PC-9 (cell line): Measurements from ENCODE around the gene SLC44A1. TPM values are rescaled to one million over a fixed set of nuclear protein-coding genes. Genes with fewer than 3 reads are reported as not detected.

Source experiments
- BruUV-seq: library from RNA; stranded (reverse); fragments of 400-500 nt; replicated peaks from 2 replicates; lab custom pipeline; 2021; lab: Mats Ljungman, UMichigan
- CTCF ChIA-PET: fragments of 300-600 bp; sonication (Branson Sonifier 250); formaldehyde crosslinking; loops from one replicate; lab custom pipeline; 2022; ENCODE audit warnings: antibody characterized with exemption; lab: Charles Lee
- POLR2A ChIA-PET: fragments of 300-600 bp; sonication (Branson Sonifier 250); formaldehyde crosslinking; loops from one replicate; lab custom pipeline; 2022; ENCODE audit warnings: antibody characterized with exemption; ENCODE audit not compliant: unreplicated experiment; lab: Charles Lee
- DNase-seq, 2 experiments: peaks; one replicate each; pipeline versions ENCODE4 v3.0.0 to v3.0.0-alpha.2; 2015 to 2022; ENCODE audit warnings: mixed read lengths in 1 of 2
- H2AFZ ChIP-seq: fragments of 200-600 bp; sonication (generic); 2 replicates; pipeline ENCODE4 v1.8.1; 2017; ENCODE audit warnings: antibody characterized with exemption
- H3F3A ChIP-seq: fragments of 200-600 bp; sonication (generic); 2 replicates; pipeline ENCODE4 v1.8.1; 2017; ENCODE audit warnings: antibody characterized with exemption, mild to moderate bottlenecking, low read depth; ENCODE audit not compliant: insufficient read depth
- H3K27ac ChIP-seq: fragments of 200-600 bp; sonication (generic); 2 replicates; pipeline ENCODE4 v1.6.1; 2016; ENCODE audit warnings: mixed run types
- H3K27me3 ChIP-seq: fragments of 200-600 bp; sonication (generic); 2 replicates; pipeline ENCODE4 v1.6.1; 2016; ENCODE audit warnings: low read depth, mixed run types; ENCODE audit not compliant: insufficient read depth
- H3K36me3 ChIP-seq: fragments of 200-600 bp; sonication (generic); 2 replicates; pipeline ENCODE4 v1.6.1; 2016; ENCODE audit warnings: low read depth, mixed run types
- H3K4me1 ChIP-seq: fragments of 200-600 bp; sonication (generic); replicated peaks from 2 replicates; pipeline ENCODE4 v1.6.1; 2016; ENCODE audit warnings: mixed run types; ENCODE audit not compliant: insufficient read depth
- H3K4me2 ChIP-seq: fragments of 200-600 bp; sonication (generic); 2 replicates; pipeline ENCODE4 v1.6.1; 2017; ENCODE audit warnings: mixed run types
- H3K4me3 ChIP-seq: fragments of 200-600 bp; sonication (generic); 2 replicates; pipeline ENCODE4 v1.6.1; 2016; ENCODE audit warnings: mixed run types
- H3K79me2 ChIP-seq: fragments of 200-600 bp; sonication (generic); 2 replicates; pipeline ENCODE4 v1.6.1; 2017; ENCODE audit warnings: low read depth, mixed run types
- H3K9me2 ChIP-seq: fragments of 200-600 bp; sonication (generic); 2 replicates; pipeline ENCODE4 v1.8.1; 2017; ENCODE audit warnings: mild to moderate bottlenecking; ENCODE audit not compliant: insufficient read depth
- H3K9me3 ChIP-seq: fragments of 200-600 bp; sonication (generic); 2 replicates; pipeline ENCODE4 v1.8.1; 2016; ENCODE audit warnings: low read depth; ENCODE audit not compliant: insufficient read depth
- H4K20me1 ChIP-seq: fragments of 200-600 bp; sonication (generic); 2 replicates; pipeline ENCODE4 v1.8.1; 2017; ENCODE audit not compliant: insufficient read depth
- CTCF ChIP-seq: fragments of 200-600 bp; sonication (generic); conservative IDR thresholded peaks from 2 replicates; pipeline ENCODE4 v1.6.1; 2017; ENCODE audit warnings: mixed run types, antibody characterized with exemption, mild to moderate bottlenecking, moderate library complexity
- EZH2 ChIP-seq: fragments of 200-600 bp; sonication (generic); IDR thresholded peaks from 2 replicates; pipeline ENCODE4 v1.8.0; 2017; ENCODE audit warnings: antibody characterized with exemption, low read depth
- intact Hi-C: fragments of 100-400 bp; cut with micrococcal nuclease; formaldehyde crosslinking; loops from one replicate; pipeline ENCODE4 v1.10.0; 2022; ENCODE audit not compliant: unreplicated experiment
- total RNA-seq: library from RNA; stranded (reverse); gene quantifications from 2 replicates; pipeline ENCODE4 v1.2.3, GENCODE V29; 2021

SLC44A1 gene
- total RNA-seq, 1 experiment from 2014 or later: 95.2 TPM

- Histone ChIP-seq H4K20me1 (no peaks in the 10 kb centered on the region), H3K9me3 (no peaks in the 10 kb centered on the region), H3K79me2 (no peaks in the 10 kb centered on the region), H3K27ac (no peak overlapping the region), H3K4me2 (no peak overlapping the region), H3K4me1 (no peaks in the 10 kb centered on the region), H3K9me2 (no peaks in the 10 kb centered on the region), H3K27me3 (no peaks in the 10 kb centered on the region), H3K4me3 (no peak overlapping the region), H2AFZ (no peak overlapping the region), H3F3A (no peaks in the 10 kb centered on the region), H3K36me3 (no peaks in the 10 kb centered on the region)
- BruUV-seq: no TSS peak
- CTCF ChIA-PET: no interaction called here
- POLR2A ChIA-PET: no interaction called here
- no peak for DNase-seq
- TF ChIP-seq EZH2 (no peak), CTCF (no peak)
- intact Hi-C loops: loop anchor here (5.0 to 10.0 kb wide), 2 partner anchors 111 to 198 kb away; partner anchors contain the start of gene SLC44A1
Measured at GRCh38 chr9:105355781-105356180, 111.3 kb downstream of the SLC44A1 start.

DNA sequence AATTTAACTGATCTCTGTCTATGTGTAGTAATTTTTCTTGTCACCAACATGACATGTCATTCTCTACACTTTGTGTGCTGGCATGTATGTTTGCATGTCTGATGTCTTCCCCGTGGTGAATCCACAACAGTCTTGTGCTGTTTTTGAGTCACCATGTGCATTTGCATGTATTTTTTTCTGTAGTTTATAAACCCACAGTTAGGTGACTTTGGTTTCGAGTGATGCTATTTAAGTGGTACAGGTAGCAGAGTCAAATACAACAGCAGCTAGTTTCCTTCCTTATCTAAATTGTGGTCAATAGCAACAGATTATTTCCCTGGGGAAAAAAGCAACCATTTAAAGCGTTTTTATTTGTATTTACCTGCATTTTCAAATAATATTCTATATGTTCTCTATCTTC lies 113.5 kb downstream of the SLC44A1 start:
- CTCF ChIA-PET: no interaction called here
- Histone ChIP-seq H3K9me2 (no peaks in the 10 kb centered on the region), H3K27ac (no peak overlapping the region), H3K79me2 (no peaks in the 10 kb centered on the region), H3K9me3 (no peaks in the 10 kb centered on the region), H4K20me1 (no peaks in the 10 kb centered on the region), H3K4me2 (no peak overlapping the region), H3K4me1 (no peaks in the 10 kb centered on the region), H3F3A (no peaks in the 10 kb centered on the region), H2AFZ (no peak overlapping the region), H3K27me3 (no peaks in the 10 kb centered on the region), H3K36me3 (no peaks in the 10 kb centered on the region), H3K4me3 (no peak overlapping the region)
- no peak for TF ChIP-seq CTCF
- no peak for TF ChIP-seq EZH2
- no TSS peak for BruUV-seq
- intact Hi-C loops: loop anchor here (5.0 to 10.0 kb wide), 2 partner anchors 113 to 201 kb away; partner anchors contain the start of gene SLC44A1
- POLR2A ChIA-PET: no interaction called here
- no peak for DNase-seq

DNA sequence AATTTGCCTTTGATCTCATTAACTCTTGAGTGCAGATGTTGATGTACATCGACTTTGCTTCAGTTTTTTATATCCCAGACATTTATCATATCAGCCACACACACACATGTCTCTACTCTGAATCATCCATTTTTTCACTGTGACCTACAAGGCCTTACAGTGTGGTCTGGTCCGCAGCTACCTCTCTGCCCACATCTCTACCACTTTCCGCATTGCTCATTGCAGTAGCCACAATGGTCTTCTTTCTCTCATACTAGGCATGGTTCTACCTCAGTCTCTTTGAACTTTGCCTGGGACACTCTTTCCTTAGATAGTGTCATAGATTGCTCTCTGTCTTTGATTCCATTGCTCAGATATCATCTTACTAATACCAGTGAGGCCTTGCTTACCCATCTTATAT lies 115.4 kb downstream of the SLC44A1 start:
- no peaks in the 10 kb centered on the region for H4K20me1 ChIP-seq
- H3K79me2 ChIP-seq: no peaks in the 10 kb centered on the region
- intact Hi-C loops: loop anchor here (5.0 to 10.0 kb wide), 2 partner anchors 115 to 203 kb away; partner anchors contain the start of gene SLC44A1
- DNase-seq: no peak
- H3K27me3 ChIP-seq: no peaks in the 10 kb centered on the region
- TF ChIP-seq CTCF (no peak), EZH2 (no peak)
- H3F3A ChIP-seq: no peaks in the 10 kb centered on the region
- H3K4me1 ChIP-seq: no peaks in the 10 kb centered on the region
- H2AFZ ChIP-seq: no peak overlapping the region
- POLR2A ChIA-PET: no interaction called here
- H3K4me2 ChIP-seq: no peak overlapping the region
- no peaks in the 10 kb centered on the region for H3K9me2 ChIP-seq
- H3K36me3 ChIP-seq: no peaks in the 10 kb centered on the region
- CTCF ChIA-PET: no interaction called here
- H3K4me3 ChIP-seq: no peak overlapping the region
- H3K27ac ChIP-seq: no peak overlapping the region
- no TSS peak for BruUV-seq
- H3K9me3 ChIP-seq: no peaks in the 10 kb centered on the region
